A549 (cell line): Measurements from ENCODE around the gene RAB30. TPM values are rescaled to one million over a fixed set of nuclear protein-coding genes. Genes with fewer than 3 reads are reported as not detected.

ENCODE experiments used
- ATAC-seq, 2 experiments: fragments of 200-7000 bp in 1 of 2; fragments of >200 bp in 1 of 2; cut with Nextera tagmentation in 1 of 2; cut with Tn5 transposase in 1 of 2; 3 replicates each; pipeline versions ENCODE4 v1.8.0 to v1.9.1; 2018 to 2020; ENCODE audit warnings: mild to moderate bottlenecking in 1 of 2, moderate library complexity in 1 of 2
- CTCF ChIA-PET: fragments of 300-600 bp; sonication (Branson Sonifier 250); formaldehyde crosslinking; extraction: SDS; loops from one replicate; lab custom pipeline; 2021; ENCODE audit warnings: antibody characterized with exemption, inconsistent platforms; lab: Yijun Ruan, JAX
- POLR2A ChIA-PET: fragments of 350-600 bp; formaldehyde crosslinking; extraction: SDS; loops from one replicate; lab custom pipeline; 2021; ENCODE audit warnings: antibody characterized with exemption, inconsistent platforms; lab: Yijun Ruan, JAX
- DNase-seq, 2 experiments: peaks; one replicate each; pipeline versions ENCODE4 v3.0.0 to v3.0.0-alpha.2; 2011 to 2016; ENCODE audit warnings: low read depth in 1 of 2, low spot score in 1 of 2
- FAIRE-seq: peaks from 2 replicates; lab custom pipeline; 2011; peaks lifted over from hg19 to GRCh38; lab: Jason Lieb, UNC
- H3K27ac ChIP-seq, 2 experiments: fragments of >200 bp; sonication (Bioruptor Twin); formaldehyde crosslinking; 3 replicates each; pipeline ENCODE4 v1.5.1; 2016 to 2017
- H3K4me1 ChIP-seq: fragments of >200 bp; sonication (Bioruptor Twin); formaldehyde crosslinking; 3 replicates; pipeline ENCODE4 v1.6.1; 2016
- H3K4me2 ChIP-seq: fragments of >200 bp; sonication (Bioruptor Twin); formaldehyde crosslinking; 3 replicates; pipeline ENCODE4 v1.6.1; 2016
- H3K4me3 ChIP-seq: fragments of >200 bp; sonication (Bioruptor Twin); formaldehyde crosslinking; 3 replicates; pipeline ENCODE4 v1.5.1; 2016
- H3K9me3 ChIP-seq: fragments of >200 bp; sonication (Bioruptor Twin); formaldehyde crosslinking; 3 replicates; pipeline ENCODE4 v1.6.1; 2016
- CBX2 ChIP-seq: fragments of 200-600 bp; sonication (generic); IDR thresholded peaks from 2 replicates; pipeline ENCODE4 v1.6.1; 2016; ENCODE audit warnings: low read depth, mild to moderate bottlenecking, borderline replicate concordance
- CHD2 ChIP-seq: fragments of 150-350 bp; IDR thresholded peaks from 2 replicates; pipeline ENCODE4 v1.6.1; 2014; ENCODE audit warnings: low read length; ENCODE audit not compliant: partially characterized antibody
- CTCF ChIP-seq: fragments of >200 bp; sonication (Bioruptor Twin); formaldehyde crosslinking; IDR thresholded peaks from 3 replicates; pipeline ENCODE4 v1.5.1; 2016
- EHMT2 ChIP-seq: fragments of 200-600 bp; sonication (generic); IDR thresholded peaks from 2 replicates; pipeline ENCODE4 v1.6.1; 2016; ENCODE audit warnings: antibody characterized with exemption, low read depth, mild to moderate bottlenecking, moderate library complexity
- EP300 ChIP-seq, 2 experiments: fragments of >200 bp; sonication (Bioruptor Twin); formaldehyde crosslinking; IDR thresholded peaks; 2 replicates in 1 of 2; 3 replicates in 1 of 2; pipeline ENCODE4 v1.6.1; 2016 to 2017
- FOSB ChIP-seq: fragments of 250-450 bp; sonication (Bioruptor Pico); IDR thresholded peaks from 2 replicates; pipeline ENCODE4 v1.5.0; 2020; ENCODE audit warnings: mild to moderate bottlenecking, moderate library complexity
- FOXS1 ChIP-seq: fragments of 250-450 bp; sonication (Bioruptor Pico); IDR thresholded peaks from 2 replicates; pipeline ENCODE4 v1.5.0; 2020; ENCODE audit warnings: mild to moderate bottlenecking, moderate library complexity
- GATA3 ChIP-seq: IDR thresholded peaks from 2 replicates; pipeline ENCODE4 v1.6.1; 2012; ENCODE audit warnings: borderline replicate concordance
- HES2 ChIP-seq: fragments of >200 bp; sonication (Bioruptor Twin); formaldehyde crosslinking; IDR thresholded peaks from 2 replicates; pipeline ENCODE4 v1.6.1; 2016
- HEYL ChIP-seq: fragments of 250-450 bp; sonication (Bioruptor Pico); IDR thresholded peaks from 2 replicates; pipeline ENCODE4 v1.8.0; 2021; ENCODE audit warnings: mild to moderate bottlenecking, moderate library complexity
- HMGXB4 ChIP-seq: fragments of 250-450 bp; sonication (Bioruptor Pico); IDR thresholded peaks from 2 replicates; pipeline ENCODE4 v1.5.0; 2021; ENCODE audit warnings: mild to moderate bottlenecking, moderate library complexity, borderline replicate concordance
- MAZ ChIP-seq: fragments of 150-350 bp; IDR thresholded peaks from 2 replicates; pipeline ENCODE4 v1.6.1; 2014; ENCODE audit warnings: antibody characterized with exemption, low read depth, low read length, borderline replicate concordance
- POLR2AphosphoS2 ChIP-seq: conservative IDR thresholded peaks from 2 replicates; pipeline ENCODE4 v1.6.1; 2012; ENCODE audit warnings: low read length, improper control_type of control experiment, inconsistent platforms
- RAD21 ChIP-seq, 2 experiments: fragments of >200 bp in 1 of 2; sonication (Bioruptor Twin) in 1 of 2; formaldehyde crosslinking in 1 of 2; IDR thresholded peaks in 1 of 2; conservative IDR thresholded peaks in 1 of 2; 2 replicates in 1 of 2; 3 replicates in 1 of 2; pipeline ENCODE4 v1.6.1; 2012 to 2018; ENCODE audit warnings: inconsistent platforms in 1 of 2
- RARB ChIP-seq: fragments of 250-450 bp; sonication (Bioruptor Pico); IDR thresholded peaks from 2 replicates; pipeline ENCODE4 v1.8.0; 2021; ENCODE audit warnings: mild to moderate bottlenecking, moderate library complexity
- RCOR1 ChIP-seq: fragments of 150-350 bp; IDR thresholded peaks from 2 replicates; pipeline ENCODE4 v1.6.1; 2014; ENCODE audit warnings: antibody characterized with exemption, low read length, low read depth
- SMC3 ChIP-seq: fragments of >200 bp; sonication (Bioruptor Twin); formaldehyde crosslinking; IDR thresholded peaks from 3 replicates; pipeline ENCODE4 v1.6.1; 2018; ENCODE audit warnings: inconsistent platforms
- TP53 ChIP-seq: fragments of 250-450 bp; sonication (Bioruptor Pico); IDR thresholded peaks from 2 replicates; pipeline ENCODE4 v1.5.0; 2021; ENCODE audit warnings: mild to moderate bottlenecking, moderate library complexity
- ZNF302 ChIP-seq: fragments of 250-450 bp; sonication (Bioruptor Pico); IDR thresholded peaks from 2 replicates; pipeline ENCODE4 v1.9.0; 2021; ENCODE audit warnings: inconsistent platforms, mild to moderate bottlenecking, moderate library complexity
- ZSCAN20 ChIP-seq: fragments of 250-450 bp; sonication (Bioruptor Pico); IDR thresholded peaks from 2 replicates; pipeline ENCODE4 v1.8.0; 2022; ENCODE audit warnings: mild to moderate bottlenecking, moderate library complexity
- WGBS: methylation state at CpG from one replicate; pipeline ENCODE4 v1.1.6; 2017; ENCODE audit errors: missing lambda C conversion rate; 5-methylcytosine and 5-hydroxymethylcytosine counted together
- polyA plus RNA-seq, 4 experiments: library from polyadenylated mRNA; depleted of rRNA in 3 of 4; stranded (reverse); fragments of >200 nt; fragmentation: RNase III in 1 of 4; extraction: RNeasy Plus Mini Kit Qiagen cat#74134 plus additional on column Dnase treatment in 1 of 4; gene quantifications; 2 replicates in 3 of 4; 3 replicates in 1 of 4; pipeline ENCODE4 v1.2.3, GENCODE V29; 2011 to 2017

Gene RAB30
- polyA plus RNA-seq, 2 of the 4 experiments (the other 2 are of a cell fraction) = 4.2 to 6.2 TPM

GRCh38 chr11:82992223-82992622 lies 79.5 kb downstream of the RAB30 start:
- no peak overlapping the region for H3K27ac ChIP-seq
- TF ChIP-seq MAZ (no peak), POLR2AphosphoS2 (no peak), EHMT2 (no peak), EP300 (IDR thresholded peaks at IDR 0.05) (no peak), ZNF302 (CRISPR knock-in tag) (no peak), SMC3 (no peak), HES2 (no peak), ZSCAN20 (CRISPR knock-in tag) (no peak), CHD2 (no peak)
- no peaks in the 10 kb centered on the region for H3K9me3 ChIP-seq
- no peak for FAIRE-seq
- H3K4me3 ChIP-seq = no peak overlapping the region
- no peak for ATAC-seq
- no peak overlapping the region for H3K4me2 ChIP-seq
- 91% methylated on average over 1 of the region's 1 CpG for WGBS
- POLR2A ChIA-PET = no interaction called here
- CTCF ChIA-PET = no interaction called here
- no peaks in the 10 kb centered on the region for H3K4me1 ChIP-seq
- DNase-seq = no peak

GRCh38 chr11:82989628-82990404 lies 81.9 kb downstream of the RAB30 start:
- no peaks in the 10 kb centered on the region for H3K4me1 ChIP-seq
- POLR2A ChIA-PET = no interaction called here
- WGBS = 82% methylated on average over 9 of the region's 9 CpGs
- H3K9me3 ChIP-seq = no peaks in the 10 kb centered on the region
- H3K27ac ChIP-seq = no peak overlapping the region
- DNase-seq (no peak), FAIRE-seq (no peak), ATAC-seq (no peak)
- CTCF ChIA-PET = interaction anchor here (1.2 kb wide), 1 partner anchor 62 kb away, joined by 3 read pairs; no protein-coding TSS in a partner anchor
- H3K4me3 ChIP-seq = no peak overlapping the region
- TF ChIP-seq GATA3 (no peak), RCOR1 (no peak), CBX2 (no peak), CTCF (no peak)
- no peak overlapping the region for H3K4me2 ChIP-seq

- DNase-seq (no peak), FAIRE-seq (no peak), ATAC-seq (no peak)
- WGBS = 70% methylated on average over 7 of the region's 7 CpGs
- Histone ChIP-seq H3K4me3 (no peak overlapping the region), H3K27ac (no peak overlapping the region), H3K9me3 (no peaks in the 10 kb centered on the region), H3K4me1 (no peaks in the 10 kb centered on the region), H3K4me2 (no peak overlapping the region)
- POLR2A ChIA-PET = no interaction called here
- CTCF ChIA-PET = interaction anchor here (1.2 kb wide), 1 partner anchor 62 kb away, joined by 3 read pairs; no protein-coding TSS in a partner anchor
- TF ChIP-seq HES2 = no peak
- TF ChIP-seq FOXS1 (CRISPR knock-in tag) = no peak
- TF ChIP-seq MAZ = no peak
- no peak for TF ChIP-seq FOSB (CRISPR knock-in tag)
- no peak for TF ChIP-seq TP53
These were observed 82.6 kb downstream of the RAB30 start for GRCh38 chr11:82988936-82989627.

GRCh38 chr11:82987997-82988396 lies 83.7 kb downstream of the RAB30 start:
- POLR2A ChIA-PET = no interaction called here
- no peak overlapping the region for H3K27ac ChIP-seq
- no peak for FAIRE-seq
- H3K4me1 ChIP-seq = no peaks in the 10 kb centered on the region
- H3K4me2 ChIP-seq = no peak overlapping the region
- CTCF ChIA-PET = interaction anchor here (0.6 kb wide), 1 partner anchor 199 kb away, joined by 4 read pairs; no protein-coding TSS in a partner anchor
- ATAC-seq = no peak
- no peaks in the 10 kb centered on the region for H3K9me3 ChIP-seq
- TF ChIP-seq HMGXB4 (CRISPR knock-in tag) (no peak), RARB (CRISPR knock-in tag) (no peak), HEYL (CRISPR knock-in tag) (no peak), RAD21 (conservative IDR thresholded peaks at IDR 0.05 in 1 of 2, IDR thresholded peaks at IDR 0.05 in 1 of 2) (no peak), ZNF302 (CRISPR knock-in tag) (no peak)
- DNase-seq = no peak
- 87% methylated on average over 2 of the region's 2 CpGs for WGBS
- no peak overlapping the region for H3K4me3 ChIP-seq
